HG03571 (cell line): ENCODE data around the gene PKD1L1.
"Not testable (repeated sequence)": the region's sequence is repeated elsewhere in the genome, so short reads cannot be mapped to it uniquely, and the experiment has no call there.

Experiments
- ATAC-seq: cut with Tn5 transposase; IDR thresholded peaks from one replicate; pipeline ENCODE4 v1.9.1; 2021; ENCODE audit not compliant: unreplicated experiment

Gene PKD1L1

GRCh38 chr7:47776335-47776734 lies 171.9 kb downstream of the PKD1L1 start:
- ATAC-seq = no peak

- ATAC-seq = no peak
Measured at GRCh38 chr7:47775238-47775637, 173.0 kb downstream of the PKD1L1 start.

DNA sequence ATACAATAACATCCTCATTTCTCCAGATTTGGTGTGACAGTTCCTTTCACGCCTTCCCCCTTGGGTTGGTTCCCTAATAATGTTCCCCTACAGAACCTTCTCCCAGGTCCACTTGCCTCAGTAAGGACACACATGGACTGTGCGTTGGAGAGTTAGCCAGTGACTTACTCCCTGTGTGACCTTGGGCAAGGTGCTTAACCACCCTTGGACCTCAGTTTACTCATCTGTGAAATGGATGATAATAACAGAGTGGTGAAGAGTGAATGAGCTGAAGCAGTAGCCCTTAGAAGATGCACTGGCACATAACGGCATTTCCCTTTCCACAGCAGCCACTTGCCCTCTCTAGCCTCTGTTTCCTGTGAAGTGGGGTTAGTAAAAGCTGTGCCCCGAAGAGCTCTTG lies 175.8 kb downstream of the PKD1L1 start:
- ATAC-seq = no peak

- ATAC-seq = no peak
Measured at GRCh38 chr7:47771990-47772360, 176.3 kb downstream of the PKD1L1 start.

DNA sequence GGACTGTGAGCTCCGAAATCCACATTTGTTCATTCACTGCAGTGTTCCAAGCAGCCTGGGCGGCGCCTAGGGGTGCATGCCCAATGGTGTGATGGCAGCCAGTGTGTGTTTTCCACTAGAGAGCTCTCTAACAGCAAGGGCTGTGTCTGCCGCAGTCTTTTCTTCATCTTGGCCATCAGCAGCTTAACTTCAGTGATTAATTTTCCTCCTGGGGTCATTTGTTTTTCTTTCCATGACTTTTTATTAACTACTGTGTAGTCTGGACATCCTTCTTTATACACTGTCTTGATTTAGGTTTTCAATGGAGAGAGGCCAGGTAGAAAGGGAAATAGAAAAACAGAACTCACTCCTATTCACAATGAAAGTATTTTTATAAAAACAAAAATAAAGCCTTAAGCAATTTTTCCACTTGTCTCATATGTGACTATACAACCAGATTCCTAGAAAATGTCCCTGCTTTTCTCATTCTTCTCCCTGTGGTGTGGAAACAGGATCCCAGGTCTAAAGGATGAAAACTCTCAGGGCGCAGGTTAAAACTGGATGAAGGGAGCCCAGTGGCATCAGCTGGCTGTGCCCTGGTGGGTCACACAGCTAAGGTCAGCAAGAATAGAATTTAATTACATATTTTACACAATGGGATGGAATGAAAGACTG lies 176.8 kb downstream of the PKD1L1 start:
- ATAC-seq = no peak

DNA sequence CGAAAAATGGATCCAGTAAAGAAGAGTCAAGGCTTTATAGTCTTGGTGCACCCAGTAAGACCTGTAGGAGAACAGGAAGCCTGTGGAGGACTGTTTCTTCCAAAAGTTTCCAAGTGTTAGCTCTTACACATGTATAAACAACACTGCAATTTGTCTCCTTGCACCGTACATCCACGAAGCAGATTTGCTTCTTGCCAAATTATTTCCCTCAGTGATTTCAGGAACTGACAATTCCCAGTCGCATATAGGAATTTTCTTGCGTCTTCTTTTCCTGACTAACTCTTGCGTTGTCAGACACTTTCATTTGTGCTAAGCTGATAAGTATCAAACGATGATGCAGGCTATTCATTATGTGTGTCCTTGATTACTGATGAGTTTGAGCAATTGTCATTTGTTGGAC lies 182.1 kb downstream of the PKD1L1 start:
- no peak for ATAC-seq

DNA sequence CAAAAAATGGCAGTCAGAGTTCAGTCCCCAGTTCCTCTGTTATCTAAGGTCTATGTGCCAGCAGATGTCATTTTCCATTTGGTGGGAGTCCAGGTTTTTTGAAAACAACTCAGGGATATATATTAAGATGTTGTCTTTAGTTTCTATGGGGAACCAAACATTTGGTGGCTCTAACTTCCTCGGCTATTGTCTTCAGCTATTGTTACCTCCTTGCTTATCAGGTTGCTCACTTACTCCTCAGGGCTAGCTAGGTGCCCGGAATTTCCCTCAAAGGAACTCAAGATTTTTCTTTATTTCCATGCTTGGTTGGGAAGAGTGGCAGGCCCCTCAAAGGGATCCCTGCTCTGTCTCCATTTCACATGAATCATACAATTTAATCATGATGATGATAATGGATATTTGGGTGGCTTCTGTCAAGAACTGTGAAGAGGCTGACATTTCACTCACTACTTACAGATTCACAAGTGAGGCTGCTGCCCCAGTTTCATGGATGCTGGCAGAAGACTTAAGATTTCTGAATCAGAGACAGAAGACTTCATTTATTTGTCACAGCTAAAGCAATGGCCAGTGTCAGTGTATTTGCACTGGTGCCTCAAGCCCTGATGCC lies 182.8 kb downstream of the PKD1L1 start:
- no peak for ATAC-seq

DNA sequence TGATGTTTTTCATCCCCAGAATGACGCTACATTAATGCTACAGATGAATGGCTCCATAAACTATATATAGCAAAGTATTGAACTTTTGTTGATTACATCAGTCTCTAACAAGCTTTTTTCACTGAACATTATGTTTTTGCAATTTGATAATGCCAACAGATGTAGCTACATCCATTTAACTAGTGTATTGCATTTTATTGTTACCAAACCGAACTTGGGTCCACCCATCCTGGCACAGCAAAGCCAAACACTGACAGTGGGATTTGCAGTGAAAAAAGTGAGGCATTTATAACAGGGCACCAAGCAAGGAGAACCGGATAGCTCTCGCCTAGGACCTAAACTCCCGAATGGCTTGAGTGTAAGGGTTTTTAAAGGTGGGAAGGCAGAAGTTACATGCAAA lies 183.5 kb downstream of the PKD1L1 start:
- ATAC-seq = no peak

GRCh38 chr7:47763063-47763974 lies 184.9 kb downstream of the PKD1L1 start:
- no peak for ATAC-seq

DNA sequence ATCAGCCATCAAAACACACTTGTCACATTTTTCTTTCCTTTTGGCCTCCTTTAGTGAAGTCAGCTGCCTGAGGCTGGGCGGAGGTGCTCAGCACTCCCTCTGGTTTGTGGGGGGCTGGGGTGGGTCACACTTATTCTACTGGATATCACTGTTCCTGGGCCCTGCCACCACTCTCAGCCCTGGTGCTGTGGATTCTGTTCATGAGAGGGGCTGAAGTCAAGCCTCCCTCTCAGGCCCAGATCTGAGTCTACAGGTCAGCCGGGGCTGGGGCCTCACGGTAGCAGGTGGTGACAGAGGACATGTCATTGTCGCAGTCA lies 185.6 kb downstream of the PKD1L1 start:
- no peak for ATAC-seq

GRCh38 chr7:47762207-47762606 lies 186.1 kb downstream of the PKD1L1 start:
- ATAC-seq = no peak

DNA sequence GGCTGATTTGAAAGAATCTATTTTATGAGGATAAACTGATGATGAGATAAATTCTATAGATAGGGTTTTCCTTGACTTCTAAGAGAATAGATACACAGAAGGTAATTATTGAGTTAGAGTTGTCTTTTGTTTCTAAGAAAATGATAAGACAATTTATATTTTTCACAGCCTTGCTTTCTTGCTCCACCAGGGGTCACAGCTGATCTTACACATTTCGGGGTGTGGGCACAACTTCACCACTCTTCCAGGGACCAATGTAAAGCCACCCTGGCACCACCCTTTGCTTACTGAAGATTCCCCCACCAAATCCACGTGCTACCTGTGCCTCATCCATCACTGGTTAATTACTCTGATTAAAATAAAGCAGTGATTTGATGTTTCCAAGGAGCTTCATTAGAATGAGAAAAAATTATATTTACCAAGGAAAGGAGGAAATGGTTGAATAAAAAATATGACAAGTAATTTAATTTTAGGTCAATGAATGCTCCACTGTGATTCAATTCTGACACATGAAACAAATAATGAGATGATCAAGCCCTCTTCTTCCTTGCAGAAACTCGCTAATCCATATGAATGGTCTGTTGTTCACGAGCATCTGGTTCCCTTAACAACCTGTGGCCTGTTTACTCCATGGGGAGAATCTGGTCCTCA lies 189.1 kb downstream of the PKD1L1 start:
- no peak for ATAC-seq

DNA sequence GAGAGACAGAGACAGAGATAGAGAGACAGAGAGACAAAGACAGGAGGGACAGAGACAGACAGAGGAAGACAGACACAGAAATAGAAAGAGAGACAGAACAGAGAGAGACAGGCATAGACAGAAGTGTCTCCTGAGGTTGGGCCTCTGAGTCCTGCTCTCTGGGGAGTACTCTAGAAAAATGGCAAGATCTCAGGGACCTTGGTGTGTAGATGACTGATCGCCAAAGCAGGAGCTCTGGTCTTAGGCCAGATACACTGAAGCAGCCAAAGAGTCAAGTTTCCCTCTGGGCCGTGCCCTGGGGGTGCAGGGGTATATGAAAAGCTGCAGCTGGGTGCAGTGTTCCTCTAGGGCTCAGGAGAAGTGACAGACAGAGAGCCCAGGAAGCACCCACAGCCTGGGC lies 189.7 kb downstream of the PKD1L1 start:
- no peak for ATAC-seq

- no peak for ATAC-seq
Measured at GRCh38 chr7:47757921-47758411, 190.3 kb downstream of the PKD1L1 start.

DNA sequence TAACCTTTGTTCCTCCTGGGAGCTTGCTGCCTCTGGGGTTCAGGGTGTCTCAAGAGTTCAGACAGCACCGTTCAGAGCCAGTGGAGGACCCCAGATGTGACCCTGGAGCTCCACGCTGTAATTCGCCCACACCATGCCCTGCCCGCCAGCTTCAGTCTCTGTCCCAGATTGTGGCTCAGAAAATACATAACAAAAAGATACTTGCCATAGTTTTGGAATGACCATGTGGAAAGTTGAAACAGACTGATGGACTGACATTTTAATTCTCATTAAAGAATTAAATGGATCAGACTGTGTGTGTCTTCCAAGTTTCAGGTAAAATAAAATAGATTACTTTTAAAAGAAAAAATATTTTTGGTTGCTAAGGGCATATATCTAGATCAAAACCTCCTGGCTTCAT lies 191.6 kb downstream of the PKD1L1 start:
- ATAC-seq = no peak

GRCh38 chr7:47755248-47755647 lies 193.0 kb downstream of the PKD1L1 start:
- no peak for ATAC-seq

DNA sequence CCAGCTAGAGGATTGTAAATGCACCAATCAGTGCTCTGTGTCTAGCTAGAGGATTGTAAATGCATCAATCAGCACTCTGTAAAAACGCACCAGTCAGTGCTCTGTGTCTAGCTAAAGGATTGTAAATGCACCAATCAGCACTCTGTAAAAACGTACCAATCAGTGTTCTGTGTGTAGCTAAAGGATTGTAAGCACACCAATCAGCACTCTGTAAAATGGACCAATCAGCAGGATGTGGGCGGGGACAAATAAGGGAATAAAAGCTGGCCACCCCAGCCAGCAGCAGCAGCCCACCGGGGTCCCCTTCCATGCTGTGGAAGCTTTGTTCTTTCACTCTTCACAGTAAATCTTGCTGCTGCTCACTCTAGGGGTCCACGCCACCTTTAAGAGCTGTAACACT lies 196.5 kb downstream of the PKD1L1 start:
- ATAC-seq = not testable (repeated sequence)

DNA sequence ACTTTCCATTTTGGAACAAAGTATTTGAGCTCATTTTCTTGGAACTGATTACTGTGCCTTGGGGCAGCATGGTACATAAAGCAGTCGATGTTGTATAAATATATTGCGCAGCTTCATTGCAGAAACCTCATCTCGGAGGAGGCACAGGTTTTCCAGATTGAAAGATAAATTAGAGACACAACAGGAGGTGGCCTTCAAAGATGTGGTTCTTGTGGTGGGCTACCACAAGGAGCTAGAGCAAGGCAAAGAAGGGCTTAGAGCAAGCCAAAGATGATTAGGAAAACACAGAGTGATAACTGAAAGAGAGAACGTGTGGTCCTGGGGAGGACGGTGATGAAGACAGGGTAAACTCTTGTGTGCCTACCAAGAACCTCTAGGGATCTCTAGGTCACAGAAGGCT lies 197.2 kb downstream of the PKD1L1 start:
- ATAC-seq = no peak

DNA sequence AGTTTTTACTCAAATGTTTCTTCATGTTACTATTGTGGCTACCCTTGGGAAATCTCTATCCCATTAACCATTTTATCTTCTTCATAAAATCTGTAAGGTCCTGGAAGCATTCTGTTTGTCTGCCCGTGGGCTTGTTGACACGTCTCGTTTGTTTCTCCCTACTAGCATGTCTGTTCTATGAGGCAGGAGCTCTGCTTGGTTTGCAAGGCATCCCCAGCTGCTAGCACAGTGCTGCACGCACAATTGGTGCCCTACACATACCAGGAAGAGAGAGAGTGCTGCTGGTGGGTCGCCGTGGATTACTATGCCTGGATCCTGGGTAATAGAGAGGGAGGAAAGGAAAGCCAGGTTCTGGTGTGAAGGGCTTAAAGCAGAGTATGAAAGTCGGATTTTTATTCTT lies 200.2 kb downstream of the PKD1L1 start:
- no peak for ATAC-seq

GRCh38 chr7:47747160-47747559 lies 201.1 kb downstream of the PKD1L1 start:
- no peak for ATAC-seq

DNA sequence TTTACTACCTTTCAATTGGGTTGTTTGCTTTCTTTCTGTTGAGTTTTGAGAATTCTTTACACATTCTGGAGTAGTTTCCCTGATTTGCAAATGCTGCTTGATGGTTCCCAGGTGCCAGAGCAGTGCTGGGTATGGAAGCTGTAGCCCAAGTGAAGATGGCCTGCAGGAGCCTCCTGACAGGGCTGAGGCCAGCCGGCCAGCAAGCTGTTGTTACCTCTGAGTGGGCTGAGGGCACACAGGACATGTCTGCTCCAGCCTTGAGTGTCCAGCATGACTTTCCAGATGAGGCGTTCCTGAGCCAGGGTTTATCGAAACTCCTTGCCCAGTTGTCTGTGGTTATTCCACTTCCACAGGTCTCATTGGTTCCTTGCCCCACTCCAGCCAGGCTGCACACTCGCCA lies 201.8 kb downstream of the PKD1L1 start:
- no peak for ATAC-seq

GRCh38 chr7:47744883-47745282 lies 203.4 kb downstream of the PKD1L1 start:
- no peak for ATAC-seq
